IMR-90 (cell line): ENCODE data around the gene HSP90B1. TPM values are rescaled to one million over a fixed set of nuclear protein-coding genes. Genes with fewer than 3 reads are reported as not detected.

Experiments
- ATAC-seq: fragments of 200-7000 bp; cut with Tn5 transposase; 2 replicates; pipeline ENCODE4 v1.9.1; 2020; ENCODE audit warnings: low read depth, mild to moderate bottlenecking, moderate library complexity
- BruUV-seq: library from RNA; stranded (reverse); fragments of 400-500 nt; replicated peaks from 2 replicates; lab custom pipeline; 2021; lab: Mats Ljungman, UMichigan
- CTCF ChIA-PET: fragments of 300-600 bp; formaldehyde crosslinking; extraction: SDS; loops from one replicate; lab custom pipeline; 2021; ENCODE audit warnings: antibody characterized with exemption; lab: Yijun Ruan, JAX
- POLR2A ChIA-PET: fragments of 300-600 bp; sonication (Branson Sonifier 250); formaldehyde crosslinking; loops from one replicate; lab custom pipeline; 2022; ENCODE audit warnings: antibody characterized with exemption; ENCODE audit not compliant: unreplicated experiment; lab: Charles Lee
- DNase-seq: peaks from one replicate; pipeline ENCODE4 v3.0.0; 2013
- H2AFZ ChIP-seq: replicated peaks from 2 replicates; pipeline ENCODE3; 2013; ENCODE audit warnings: low read length, mild to moderate bottlenecking; ENCODE audit not compliant: poor library complexity
- H2AK5ac ChIP-seq: 2 replicates; pipeline ENCODE4 v1.6.1; 2013; ENCODE audit warnings: low read depth, low read length, inconsistent platforms
- H2AK9ac ChIP-seq: replicated peaks from 2 replicates; pipeline ENCODE3; 2013; ENCODE audit warnings: mild to moderate bottlenecking, low read depth, low read length, moderate library complexity; ENCODE audit not compliant: poor library complexity
- H2BK120ac ChIP-seq: 2 replicates; pipeline ENCODE4 v1.6.1; 2013; ENCODE audit warnings: low read depth, low read length, inconsistent platforms
- H2BK15ac ChIP-seq: 3 replicates; pipeline ENCODE4 v1.6.1; 2013; ENCODE audit warnings: low read depth, low read length, inconsistent platforms
- H2BK20ac ChIP-seq: 2 replicates; pipeline ENCODE4 v1.6.1; 2013; ENCODE audit warnings: low read depth, mild to moderate bottlenecking, inconsistent platforms, low read length, moderate library complexity
- H2BK5ac ChIP-seq: 2 replicates; pipeline ENCODE4 v1.6.1; 2013; ENCODE audit warnings: mild to moderate bottlenecking, low read depth, low read length, inconsistent platforms; ENCODE audit not compliant: poor library complexity, severe bottlenecking
- H3K14ac ChIP-seq: replicated peaks from 2 replicates; pipeline ENCODE4 v1.6.1; 2013; ENCODE audit warnings: low read depth, low read length, inconsistent platforms
- H3K18ac ChIP-seq: 2 replicates; pipeline ENCODE4 v1.6.1; 2013; ENCODE audit warnings: low read depth, low read length, control low read depth
- H3K23ac ChIP-seq: 2 replicates; pipeline ENCODE4 v1.6.1; 2013; ENCODE audit warnings: low read depth, low read length, inconsistent platforms
- H3K27ac ChIP-seq: 2 replicates; pipeline ENCODE4 v1.5.1; 2013; ENCODE audit warnings: mild to moderate bottlenecking, control low read depth, low read length; ENCODE audit not compliant: insufficient read depth
- H3K27me3 ChIP-seq: 2 replicates; pipeline ENCODE4 v1.6.1; 2013; ENCODE audit warnings: low read length; ENCODE audit not compliant: control insufficient read depth, insufficient read depth
- H3K36me3 ChIP-seq: 2 replicates; pipeline ENCODE4 v1.6.1; 2013; ENCODE audit warnings: low read length, mixed read lengths; ENCODE audit not compliant: control insufficient read depth, insufficient read depth
- H3K4ac ChIP-seq: 2 replicates; pipeline ENCODE4 v1.6.1; 2013; ENCODE audit warnings: low read depth, low read length, inconsistent platforms
- H3K4me1 ChIP-seq: 2 replicates; pipeline ENCODE4 v1.6.1; 2013; ENCODE audit warnings: low read length, mixed read lengths; ENCODE audit not compliant: control insufficient read depth, insufficient read depth
- H3K4me2 ChIP-seq: 2 replicates; pipeline ENCODE4 v1.6.1; 2013; ENCODE audit warnings: low read depth, mild to moderate bottlenecking, control low read depth, low read length, moderate library complexity
- H3K4me3 ChIP-seq: 2 replicates; pipeline ENCODE4 v1.5.1; 2013; ENCODE audit warnings: low read depth, mild to moderate bottlenecking, control low read depth, low read length, moderate library complexity; ENCODE audit not compliant: insufficient read depth
- H3K56ac ChIP-seq: 2 replicates; pipeline ENCODE4 v1.6.1; 2013; ENCODE audit warnings: low read length, inconsistent platforms; ENCODE audit not compliant: insufficient read depth; ENCODE audit errors: extremely low read depth
- H3K79me1 ChIP-seq, 2 experiments: 2 replicates each; pipeline ENCODE4 v1.6.1; 2013; ENCODE audit warnings: low read length in 2 of 2, inconsistent platforms in 1 of 2, low read depth in 1 of 2
- H3K9ac ChIP-seq: 2 replicates; pipeline ENCODE4 v1.6.1; 2013; ENCODE audit warnings: low read depth, low read length, control low read depth
- H3K9me1 ChIP-seq: 2 replicates; pipeline ENCODE4 v1.6.1; 2013; ENCODE audit warnings: low read length, inconsistent platforms; ENCODE audit not compliant: insufficient read depth
- H3K9me3 ChIP-seq: 2 replicates; pipeline ENCODE4 v1.6.1; 2013; ENCODE audit warnings: low read length; ENCODE audit not compliant: control insufficient read depth, insufficient read depth
- H4K20me1 ChIP-seq: 2 replicates; pipeline ENCODE4 v1.6.1; 2013; ENCODE audit warnings: low read length, inconsistent platforms; ENCODE audit not compliant: insufficient read depth
- H4K5ac ChIP-seq: 2 replicates; pipeline ENCODE4 v1.6.1; 2013; ENCODE audit warnings: mild to moderate bottlenecking, low read depth, low read length, control low read depth
- H4K8ac ChIP-seq, 2 experiments: 2 replicates each; pipeline ENCODE4 v1.6.1; 2013; ENCODE audit warnings: low read depth in 2 of 2, low read length in 2 of 2, control low read depth in 1 of 2, inconsistent platforms in 1 of 2
- H4K91ac ChIP-seq: 2 replicates; pipeline ENCODE4 v1.6.1; 2013; ENCODE audit warnings: low read depth, low read length, inconsistent platforms; ENCODE audit not compliant: insufficient read depth
- CEBPB ChIP-seq: IDR thresholded peaks from 2 replicates; pipeline ENCODE4 v1.6.1; 2012; ENCODE audit warnings: low read depth, low read length, improper control_type of control experiment
- WGBS, 2 experiments: methylation state at CpG; one replicate each; pipeline versions ENCODE4 v1.1.5 to v1.1.7; 2013; ENCODE audit warnings: missing lambda C conversion rate in 2 of 2; ENCODE audit not compliant: insufficient read length in 1 of 2; ENCODE audit errors: extremely low coverage in 2 of 2; 5-methylcytosine and 5-hydroxymethylcytosine counted together
- dilution Hi-C: fragments of 300-500 bp; cut with HindIII; formaldehyde crosslinking; loops from one replicate; pipeline ENCODE4 v1.14.3; 2018; ENCODE audit warnings: low sequenced_read_pairs; ENCODE audit not compliant: unreplicated experiment
- in situ Hi-C: fragments of 300-500 bp; cut with MboI; formaldehyde crosslinking; loops from 3 replicates; pipeline ENCODE4 v1.14.3; 2019; ENCODE audit warnings: low sequenced_read_pairs, inconsistent platforms, mixed read lengths
- intact Hi-C: fragments of 100-400 bp; cut with micrococcal nuclease; formaldehyde crosslinking; loops from 2 replicates; pipeline ENCODE4 v1.10.0; 2022
- polyA plus RNA-seq, 3 experiments: library from polyadenylated mRNA; depleted of rRNA; stranded (reverse); fragments of >200 nt; gene quantifications; 2 replicates each; pipeline ENCODE4 v1.2.3, GENCODE V29; 2012; ENCODE audit warnings: low replicate concordance in 1 of 3
- total RNA-seq: library from RNA; depleted of rRNA; stranded (reverse); fragments of >200 nt; gene quantifications from 2 replicates; pipeline ENCODE4 v1.2.3, GENCODE V29; 2012

The HSP90B1 gene
- total and polyA plus RNA-seq, 2 of the 4 experiments (the other 2 are of a cell fraction), result 398 to 765 TPM

DNA sequence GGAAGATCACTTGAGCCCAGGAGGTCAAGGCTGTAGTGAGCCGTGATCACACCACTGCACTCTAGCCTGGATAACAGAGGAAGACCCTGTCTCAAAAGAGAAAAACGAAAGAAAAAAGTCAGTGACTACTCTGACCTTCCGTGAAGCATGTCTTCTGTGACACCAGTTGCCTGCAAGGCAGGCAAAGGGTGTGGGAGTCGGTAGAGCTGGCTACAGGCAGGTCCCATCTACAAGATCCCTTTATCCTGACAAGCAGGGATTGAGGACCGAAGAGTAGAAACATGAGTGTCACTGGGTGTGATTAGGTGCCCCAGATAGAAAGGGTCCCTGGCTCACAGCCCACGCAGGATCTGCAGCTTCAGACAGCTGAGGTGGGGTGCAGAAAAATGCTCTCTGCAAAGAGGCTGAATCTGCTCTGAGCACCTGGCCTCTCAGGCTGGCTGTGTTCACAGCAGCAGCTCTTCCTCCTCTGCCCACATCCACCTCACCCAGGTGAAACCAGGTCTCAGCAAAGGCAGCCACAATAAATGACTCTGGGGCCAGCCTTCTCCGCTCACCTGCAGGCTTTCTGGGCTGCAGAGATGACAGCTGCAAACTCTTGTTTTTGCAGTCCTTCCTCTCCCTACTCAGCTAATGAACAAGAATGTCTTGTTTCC lies 28.6 kb upstream of the HSP90B1 start:
- POLR2A ChIA-PET, result no interaction called here
- no TSS peak for BruUV-seq
- CTCF ChIA-PET, result interaction anchor here (1.3 kb wide), 1 partner anchor 12 kb away, joined by 3 read pairs; no protein-coding TSS in a partner anchor

More for the DNA sequence above, 28.6 kb upstream of the HSP90B1 start:
- no peak overlapping the region for H3K23ac ChIP-seq
- no peak overlapping the region for H3K4me2 ChIP-seq
- in situ Hi-C loops, result no loop called here
- no peaks in the 10 kb centered on the region for H3K79me1 ChIP-seq
- no peaks in the 10 kb centered on the region for H3K36me3 ChIP-seq
- H3K9me1 ChIP-seq, result no peaks in the 10 kb centered on the region
- intact Hi-C loops, result no loop called here
- H4K20me1 ChIP-seq, result no peaks in the 10 kb centered on the region
- WGBS, 2 experiments, result 80% methylated on average over 2 of the region's 7 CpGs; no CpG with 5 or more reads in 1 of the 2 experiments
- ATAC-seq (no peak), DNase-seq (no peak)
- H4K91ac ChIP-seq, result no peak overlapping the region
- no peak overlapping the region for H2BK5ac ChIP-seq
- no peak for TF ChIP-seq CEBPB
- H2AK5ac ChIP-seq, result no peak overlapping the region
- no peak overlapping the region for H3K9ac ChIP-seq
- peaks cover 16% of the 10 kb centered on the region for H3K27me3 ChIP-seq
- no peak overlapping the region for H2BK15ac ChIP-seq
- no peak overlapping the region for H3K18ac ChIP-seq
- H3K4me3 ChIP-seq, result no peak overlapping the region
- no peaks in the 10 kb centered on the region for H3K9me3 ChIP-seq
- H2AK9ac ChIP-seq, result no peak overlapping the region
- no peak overlapping the region for H3K4ac ChIP-seq
- no peak overlapping the region for H4K5ac ChIP-seq
- no peak overlapping the region for H3K56ac ChIP-seq
- H2AFZ ChIP-seq, result no peak overlapping the region
- no peak overlapping the region for H2BK20ac ChIP-seq
- no peak overlapping the region for H2BK120ac ChIP-seq
- no peaks in the 10 kb centered on the region for H3K4me1 ChIP-seq
- dilution Hi-C loops, result no loop called here
- H3K14ac ChIP-seq, result no peak overlapping the region
- no peak overlapping the region for H4K8ac ChIP-seq
- no peak overlapping the region for H3K27ac ChIP-seq
